CD4-positive, alpha-beta T cell treated with Interferon alpha-2 for 1 hour (primary cell): Measurements from ENCODE around the gene GPD1L.
"Not testable (repeated sequence)": the region's sequence is repeated elsewhere in the genome, so short reads cannot be mapped to it uniquely, and the experiment has no call there.

Source experiments
- DNase-seq, 2 donors: peaks; one replicate each; pipeline ENCODE4 v3.0.0-alpha.2; 2020 to 2022

GPD1L gene

GRCh38 chr3:32106132-32106928, at the start of gene GPD1L:
Gene GPD1L, plus strand, starts transcription at chr3:32106620. Its CDS starts 92 bp downstream, at chr3:32106712.
- DNase-seq: peak; percentile 92 to 94

- DNase-seq: not testable (repeated sequence)
These were observed 48.0 kb upstream of the GPD1L start for GRCh38 chr3:32058465-32058864.

GRCh38 chr3:32062950-32063582, 43.4 kb upstream of the GPD1L start:
- no peak for DNase-seq

GRCh38 chr3:32066686-32067085, 39.7 kb upstream of the GPD1L start:
- no peak for DNase-seq

- DNase-seq: not testable (repeated sequence)
These were observed 32.2 kb upstream of the GPD1L start for GRCh38 chr3:32074194-32074593.

DNA sequence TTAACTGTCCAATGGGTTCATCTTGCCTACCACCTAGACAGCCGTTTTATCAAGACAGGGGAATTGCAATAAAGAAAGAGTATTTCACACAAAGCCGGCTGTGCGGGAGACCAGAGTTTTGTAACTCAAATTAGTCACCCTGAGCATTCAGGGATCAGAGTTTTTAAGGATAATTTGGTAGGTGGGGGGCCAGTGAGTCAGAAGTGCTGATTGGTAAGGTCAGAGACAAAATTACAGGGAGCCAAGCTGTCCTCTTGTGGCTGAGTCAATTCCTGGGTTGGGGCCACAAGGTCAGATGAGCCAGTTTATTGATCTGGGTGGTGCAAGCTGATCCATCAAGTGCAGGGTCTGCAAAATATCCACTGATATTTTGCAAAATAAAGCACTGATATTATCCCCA, 29.9 kb upstream of the GPD1L start:
- no peak for DNase-seq

- DNase-seq: no peak
These were observed 28.9 kb upstream of the GPD1L start for GRCh38 chr3:32077260-32078084.

- no peak for DNase-seq
These were observed 28.3 kb upstream of the GPD1L start for GRCh38 chr3:32078085-32078634.

GRCh38 chr3:32078864-32079263, 27.6 kb upstream of the GPD1L start:
- no peak for DNase-seq

- DNase-seq: no peak
These were observed 23.7 kb upstream of the GPD1L start for GRCh38 chr3:32082721-32083120.

DNA sequence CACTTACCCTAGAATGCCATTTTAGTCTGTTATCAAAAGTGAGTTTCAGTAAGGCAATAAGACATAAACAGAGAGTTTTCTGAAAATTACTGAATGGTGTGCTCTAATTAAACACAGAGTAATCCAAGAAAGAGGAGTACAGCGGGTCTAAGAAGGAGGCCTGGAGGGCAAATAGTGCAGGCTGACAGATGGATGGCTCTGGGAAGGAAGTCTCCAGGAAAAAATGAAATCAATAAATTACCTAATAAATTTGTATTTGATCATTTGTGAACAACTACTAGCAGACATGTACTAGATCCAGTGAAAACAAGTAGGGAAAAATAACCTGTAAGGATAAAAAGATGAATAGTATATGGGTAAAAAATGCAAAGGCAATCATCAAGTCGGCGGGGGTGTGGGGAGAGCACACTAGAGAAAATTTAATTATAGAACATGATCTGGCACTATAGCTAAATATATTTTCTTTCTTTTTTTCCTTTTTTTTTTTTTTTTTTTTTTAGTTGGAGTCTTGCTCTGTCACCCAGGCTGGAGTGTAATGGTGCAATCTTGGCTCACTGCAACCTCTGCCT, 22.6 kb upstream of the GPD1L start:
- no peak for DNase-seq

DNA sequence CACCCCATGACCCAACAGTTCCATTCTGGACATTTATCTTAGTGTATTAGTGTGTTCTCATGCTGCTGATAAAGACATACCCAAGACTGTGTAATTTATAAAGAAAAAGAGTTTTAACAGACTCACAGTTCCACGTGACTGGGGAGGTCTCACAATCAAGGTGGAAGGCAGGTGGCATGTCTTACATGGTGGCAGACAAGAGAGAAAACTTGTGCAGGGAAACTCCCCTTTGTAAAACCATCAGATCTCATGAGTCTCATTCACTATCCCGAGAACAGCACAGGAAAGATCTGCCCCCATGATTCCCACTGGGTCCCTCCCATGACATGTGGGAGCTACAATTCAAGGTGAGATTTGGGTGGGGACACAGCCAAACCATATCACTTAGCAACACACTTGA, 21.6 kb upstream of the GPD1L start:
- no peak for DNase-seq

- DNase-seq: no peak
These were observed 20.0 kb upstream of the GPD1L start for GRCh38 chr3:32086464-32086863.

DNA sequence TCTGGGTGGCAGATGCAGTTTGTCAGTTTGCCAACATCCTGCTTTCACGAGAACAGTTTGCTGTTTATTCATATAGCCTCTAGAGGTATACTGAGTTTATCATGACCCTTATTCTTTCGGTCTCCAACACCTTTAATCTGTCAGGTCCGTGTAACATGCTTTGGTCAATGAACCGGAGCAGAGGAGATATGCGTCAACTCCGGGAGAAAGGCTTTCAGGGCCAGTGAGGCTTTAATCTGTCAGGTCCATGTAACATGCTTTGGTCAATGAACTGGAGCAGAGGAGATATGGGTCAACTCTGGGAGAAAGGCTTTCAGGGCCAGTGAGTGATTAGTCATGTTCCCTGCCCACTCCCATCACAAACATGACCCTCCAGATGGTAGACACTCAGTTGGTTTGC, 16.9 kb upstream of the GPD1L start:
- no peak for DNase-seq

DNA sequence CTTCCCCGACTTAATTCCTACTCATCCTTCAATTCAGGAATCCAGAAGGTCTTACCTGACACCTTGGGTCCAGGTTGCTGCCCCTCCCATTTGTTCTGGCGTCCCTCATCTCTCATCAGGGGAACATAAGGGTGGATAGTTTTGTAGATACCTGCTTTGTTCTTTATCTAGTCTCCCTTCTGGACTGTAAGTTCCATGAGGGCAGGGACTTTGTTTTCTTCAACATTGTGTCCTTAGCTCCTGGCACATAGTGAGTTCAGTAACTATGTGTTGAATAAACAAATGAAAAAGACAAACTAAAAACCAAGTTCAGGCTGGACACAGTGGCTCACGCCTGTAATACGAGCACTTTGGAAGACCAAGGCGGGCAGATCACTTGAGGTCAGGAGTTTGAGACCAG, 13.2 kb upstream of the GPD1L start:
- DNase-seq: no peak

GRCh38 chr3:32095431-32095830, 11.0 kb upstream of the GPD1L start:
- DNase-seq: no peak

- DNase-seq: no peak
These were observed 8.7 kb upstream of the GPD1L start for GRCh38 chr3:32097768-32098167.

DNA sequence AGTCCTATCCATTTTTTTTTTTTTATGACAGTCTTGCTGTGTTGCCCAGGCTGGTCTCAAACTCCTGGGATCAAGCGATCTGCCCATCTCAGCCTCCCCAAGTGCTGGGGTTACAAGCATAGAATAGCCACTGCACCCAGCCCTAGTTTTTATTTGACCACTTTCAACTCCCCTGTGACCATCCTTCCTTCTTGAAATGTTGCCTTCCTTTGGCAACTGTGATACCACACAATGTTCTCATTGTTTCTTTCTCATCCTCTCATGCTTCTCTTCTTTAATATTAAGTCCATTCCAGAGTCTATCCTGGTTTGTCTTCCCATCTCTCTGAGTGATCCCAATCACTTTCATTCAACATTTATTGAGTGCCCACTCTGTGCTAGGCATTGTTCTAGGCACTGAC, 7.9 kb upstream of the GPD1L start:
- no peak for DNase-seq

GRCh38 chr3:32100465-32100864, 6.0 kb upstream of the GPD1L start:
- no peak for DNase-seq

DNA sequence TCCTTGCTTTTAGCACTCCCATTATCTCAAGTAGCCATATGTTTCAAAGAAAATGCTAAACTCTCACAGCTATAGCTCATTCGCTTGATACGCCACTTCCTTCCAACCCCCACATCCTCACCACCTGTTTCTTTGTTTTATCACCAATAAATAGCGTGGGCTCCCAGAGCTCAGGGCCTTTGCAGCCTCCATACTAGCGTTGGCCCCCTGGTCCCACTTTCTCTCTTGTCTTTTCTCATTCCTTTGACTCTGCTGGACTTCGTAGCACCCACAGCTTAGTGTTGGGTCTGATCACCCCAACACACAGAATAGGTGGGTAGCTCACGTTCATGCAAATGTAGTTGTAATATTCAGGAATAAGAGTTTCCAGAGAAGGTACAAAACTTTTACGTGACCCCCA, 4.1 kb upstream of the GPD1L start:
- DNase-seq: no peak

- DNase-seq: no peak
These were observed 1.9 kb upstream of the GPD1L start for GRCh38 chr3:32104492-32104891.

GRCh38 chr3:32105291-32106131, 909 bp upstream of the GPD1L start:
- no peak for DNase-seq
